Colonic mucosa (tissue), 4 donors: ENCODE measurements around the gene CTNND2. TPM values are rescaled to one million over a fixed set of nuclear protein-coding genes. Genes with fewer than 3 reads are reported as not detected.

ENCODE experiments used
- DNase-seq: peaks from one replicate; pipeline ENCODE4 v3.0.0-alpha.2; 2020
- H3K27ac ChIP-seq: fragments of 200-600 bp; one replicate; pipeline ENCODE4 v1.8.0; 2021
- H3K27me3 ChIP-seq: fragments of 200-600 bp; one replicate; pipeline ENCODE4 v1.8.0; 2021
- H3K36me3 ChIP-seq: fragments of 200-600 bp; one replicate; pipeline ENCODE4 v1.8.0; 2021
- H3K4me1 ChIP-seq: fragments of 200-600 bp; one replicate; pipeline ENCODE4 v1.8.0; 2021; ENCODE audit warnings: mild to moderate bottlenecking
- H3K4me3 ChIP-seq: fragments of 200-600 bp; one replicate; pipeline ENCODE4 v1.8.0; 2021
- H3K9ac ChIP-seq, 2 donors: one replicate each; pipeline ENCODE4 v1.7.0; 2013; ENCODE audit warnings: control low read depth in 2 of 2, low read depth in 2 of 2, low read length in 2 of 2
- H3K9me3 ChIP-seq: fragments of 200-600 bp; one replicate; pipeline ENCODE4 v1.8.0; 2021
- intact Hi-C: fragments of 100-400 bp; cut with DNase I; formaldehyde crosslinking; loops from one replicate; pipeline ENCODE4 v1.14.1; 2022
- total RNA-seq, 2 donors: library from RNA; stranded (reverse); fragmentation: NEBNext Ultra II Directional in 1 of 2; extraction: Animal tissue kit (Norgen Biotek cat#: 25700) in 1 of 2; gene quantifications; one replicate each; pipeline ENCODE4 v1.2.1, GENCODE V29; 2021
- TF ChIP-seq, protein P1 (sequence below): fragments of 200-600 bp; IDR thresholded peaks from one replicate; pipeline ENCODE4 v1.8.0; 2022; ENCODE audit warnings: antibody characterized with exemption, mild to moderate bottlenecking
- donor health status: healthy.
- donor health status: DM: no; HTN: no; CAD: no.
- donor health status: DM: no; HTN: no; CAD: no.

The CTNND2 gene
- total RNA-seq, 2 donors from 2014 or later: 1.1 TPM

DNA sequence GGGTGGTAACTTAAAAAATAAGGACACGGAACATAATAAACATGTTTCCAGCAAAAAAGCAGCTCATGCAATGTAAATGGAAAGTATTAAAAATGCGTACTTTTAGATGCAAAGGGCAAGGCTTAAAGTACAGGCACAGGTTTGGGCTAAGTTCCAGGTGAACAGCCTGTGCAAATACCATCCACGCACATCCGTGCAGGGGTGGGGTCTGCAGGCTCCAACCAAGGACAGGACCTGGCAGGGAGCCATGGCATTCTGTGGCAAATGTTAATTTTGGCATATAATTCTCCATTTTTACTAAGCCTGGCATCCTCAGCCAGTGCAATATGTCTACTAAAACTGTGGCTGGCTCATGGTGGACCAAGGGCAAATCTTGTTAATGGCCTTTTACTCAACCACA lies 777.4 kb downstream of the CTNND2 start:
- intact Hi-C loops: no loop called here
- TF ChIP-seq, protein P1, sequence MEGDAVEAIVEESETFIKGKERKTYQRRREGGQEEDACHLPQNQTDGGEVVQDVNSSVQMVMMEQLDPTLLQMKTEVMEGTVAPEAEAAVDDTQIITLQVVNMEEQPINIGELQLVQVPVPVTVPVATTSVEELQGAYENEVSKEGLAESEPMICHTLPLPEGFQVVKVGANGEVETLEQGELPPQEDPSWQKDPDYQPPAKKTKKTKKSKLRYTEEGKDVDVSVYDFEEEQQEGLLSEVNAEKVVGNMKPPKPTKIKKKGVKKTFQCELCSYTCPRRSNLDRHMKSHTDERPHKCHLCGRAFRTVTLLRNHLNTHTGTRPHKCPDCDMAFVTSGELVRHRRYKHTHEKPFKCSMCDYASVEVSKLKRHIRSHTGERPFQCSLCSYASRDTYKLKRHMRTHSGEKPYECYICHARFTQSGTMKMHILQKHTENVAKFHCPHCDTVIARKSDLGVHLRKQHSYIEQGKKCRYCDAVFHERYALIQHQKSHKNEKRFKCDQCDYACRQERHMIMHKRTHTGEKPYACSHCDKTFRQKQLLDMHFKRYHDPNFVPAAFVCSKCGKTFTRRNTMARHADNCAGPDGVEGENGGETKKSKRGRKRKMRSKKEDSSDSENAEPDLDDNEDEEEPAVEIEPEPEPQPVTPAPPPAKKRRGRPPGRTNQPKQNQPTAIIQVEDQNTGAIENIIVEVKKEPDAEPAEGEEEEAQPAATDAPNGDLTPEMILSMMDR: no peak
- H3K27me3 ChIP-seq: no peaks in the 10 kb centered on the region
- DNase-seq: no peak
- no peak overlapping the region for H3K9ac ChIP-seq
- H3K27ac ChIP-seq: no peak overlapping the region
- no peaks in the 10 kb centered on the region for H3K4me1 ChIP-seq
- H3K4me3 ChIP-seq: no peak overlapping the region
- no peaks in the 10 kb centered on the region for H3K9me3 ChIP-seq
- H3K36me3 ChIP-seq: no peaks in the 10 kb centered on the region

DNA sequence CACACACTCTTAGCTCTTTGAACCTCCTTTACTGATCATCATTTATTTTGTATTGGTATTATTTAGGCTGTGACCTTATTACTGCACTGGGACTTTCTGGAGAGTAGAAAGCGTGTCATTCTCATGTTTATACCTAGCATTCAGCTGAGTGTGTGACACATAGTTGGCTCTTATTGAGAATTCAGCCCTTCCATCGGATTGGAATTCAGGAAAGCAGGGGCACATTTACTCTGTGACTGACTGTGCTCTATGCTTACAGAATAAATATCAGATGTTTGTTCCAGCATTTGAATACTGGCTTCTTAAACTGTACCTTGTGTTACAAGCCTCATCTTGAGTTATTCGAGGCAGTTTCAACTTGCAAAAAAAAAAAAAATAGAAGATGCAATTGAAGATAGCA lies 782.4 kb downstream of the CTNND2 start:
- Histone ChIP-seq H3K27ac (no peak overlapping the region), H3K27me3 (no peaks in the 10 kb centered on the region), H3K9me3 (no peaks in the 10 kb centered on the region), H3K36me3 (no peaks in the 10 kb centered on the region), H3K9ac (no peak overlapping the region), H3K4me1 (no peaks in the 10 kb centered on the region), H3K4me3 (no peak overlapping the region)
- TF ChIP-seq, protein P1: no peak
- intact Hi-C loops: no loop called here
- DNase-seq: no peak

DNA sequence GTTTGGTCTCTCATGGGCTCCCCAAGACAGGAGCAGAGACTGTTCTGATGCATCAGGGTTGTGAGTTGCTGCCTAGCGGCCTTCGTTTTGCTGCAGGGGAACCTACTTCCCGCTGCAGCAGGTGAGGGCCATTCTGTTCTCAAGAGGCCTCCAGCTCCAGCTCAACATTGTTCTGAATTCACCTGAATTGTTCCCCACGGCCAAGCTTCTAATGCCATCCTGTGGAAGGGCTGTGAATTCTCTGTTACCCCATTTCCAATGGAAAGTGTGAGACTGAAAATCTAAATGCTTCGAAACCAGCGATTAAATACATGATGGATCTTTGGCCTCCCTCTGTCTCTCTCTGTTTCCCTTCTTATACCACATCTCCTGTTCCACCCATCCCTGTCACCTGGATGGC lies 794.1 kb downstream of the CTNND2 start:
- Histone ChIP-seq H3K9ac (no peak overlapping the region), H3K27me3 (no peaks in the 10 kb centered on the region), H3K36me3 (no peaks in the 10 kb centered on the region), H3K27ac (no peak overlapping the region), H3K9me3 (no peaks in the 10 kb centered on the region), H3K4me1 (no peaks in the 10 kb centered on the region), H3K4me3 (no peak overlapping the region)
- DNase-seq: no peak
- TF ChIP-seq, protein P1: no peak
- intact Hi-C loops: no loop called here

DNA sequence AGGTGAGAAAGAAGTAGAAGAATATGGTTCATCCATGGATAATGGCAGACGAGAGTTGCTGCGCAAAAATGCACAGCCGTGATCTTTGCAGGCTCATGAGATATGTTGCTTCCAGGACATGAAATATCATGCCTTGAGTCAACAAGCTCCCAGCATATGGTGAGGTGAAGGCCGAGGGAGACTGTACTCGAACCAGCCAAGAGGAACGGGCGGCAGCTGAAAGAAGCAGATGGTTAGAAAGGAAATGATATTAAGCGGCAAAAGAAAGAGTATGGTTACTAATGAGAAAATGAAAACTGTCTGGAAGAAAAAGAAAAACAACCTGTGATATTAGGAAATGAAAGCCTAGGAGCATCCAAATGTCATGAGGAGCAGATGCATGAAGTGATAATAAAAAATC lies 798.5 kb downstream of the CTNND2 start:
- H3K4me3 ChIP-seq: no peak overlapping the region
- no peaks in the 10 kb centered on the region for H3K27me3 ChIP-seq
- TF ChIP-seq, protein P1: no peak
- no peaks in the 10 kb centered on the region for H3K4me1 ChIP-seq
- no peak for DNase-seq
- no peak overlapping the region for H3K27ac ChIP-seq
- intact Hi-C loops: no loop called here
- H3K36me3 ChIP-seq: no peaks in the 10 kb centered on the region
- H3K9me3 ChIP-seq: no peaks in the 10 kb centered on the region
- no peak overlapping the region for H3K9ac ChIP-seq

DNA sequence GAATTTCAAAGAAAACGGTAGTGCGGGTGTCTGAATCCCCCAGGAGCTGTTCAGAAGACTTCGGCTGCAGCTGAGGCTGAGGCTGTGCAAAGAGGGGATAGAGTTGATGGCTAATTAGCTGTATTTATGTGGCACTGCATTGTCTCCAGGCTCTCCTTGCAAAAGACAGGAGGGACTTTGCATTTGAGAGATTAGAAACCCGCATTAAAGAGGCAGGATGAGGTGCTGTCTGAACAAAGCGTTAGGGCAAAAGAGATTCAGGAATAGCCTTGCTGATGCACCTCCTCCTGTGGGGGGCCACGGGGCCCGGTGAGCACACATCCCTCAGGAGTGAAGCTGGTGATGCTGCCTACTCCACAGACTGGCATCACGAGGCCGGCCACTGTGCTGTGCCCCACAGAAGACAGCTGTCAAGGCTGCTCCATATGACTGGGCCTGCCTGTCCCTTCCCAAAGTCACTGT lies 799.6 kb downstream of the CTNND2 start:
- no peaks in the 10 kb centered on the region for H3K36me3 ChIP-seq
- intact Hi-C loops: no loop called here
- H3K4me3 ChIP-seq: no peak overlapping the region
- H3K4me1 ChIP-seq: no peaks in the 10 kb centered on the region
- DNase-seq: no peak
- no peak overlapping the region for H3K27ac ChIP-seq
- H3K9me3 ChIP-seq: no peaks in the 10 kb centered on the region
- TF ChIP-seq, protein P1: no peak
- H3K27me3 ChIP-seq: no peaks in the 10 kb centered on the region
- no peak overlapping the region for H3K9ac ChIP-seq

DNA sequence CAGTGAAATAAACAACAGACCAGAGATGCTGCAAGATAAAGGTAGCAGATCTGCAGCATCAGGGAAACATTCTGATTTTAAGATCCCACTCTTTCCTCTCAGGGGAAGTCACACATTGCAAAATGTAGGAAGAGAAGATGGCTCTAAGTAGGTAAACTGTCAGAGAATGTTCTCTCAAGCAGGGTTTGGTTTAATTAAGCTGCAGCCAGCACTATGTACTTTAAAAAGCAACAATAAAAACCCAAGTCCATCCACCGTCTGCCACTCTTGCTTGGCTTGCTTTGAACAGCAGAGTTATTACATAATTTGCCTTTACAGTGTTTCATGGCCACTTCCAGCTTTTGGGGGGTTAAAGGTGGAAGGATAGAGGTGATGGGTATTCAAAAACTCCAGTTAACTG lies 800.0 kb downstream of the CTNND2 start:
- H3K4me3 ChIP-seq: no peak overlapping the region
- TF ChIP-seq, protein P1: no peak
- no peak overlapping the region for H3K9ac ChIP-seq
- no peak overlapping the region for H3K27ac ChIP-seq
- DNase-seq: no peak
- H3K4me1 ChIP-seq: no peaks in the 10 kb centered on the region
- H3K27me3 ChIP-seq: no peaks in the 10 kb centered on the region
- H3K9me3 ChIP-seq: no peaks in the 10 kb centered on the region
- intact Hi-C loops: no loop called here
- H3K36me3 ChIP-seq: no peaks in the 10 kb centered on the region
